GM18502 (cell line): Measurements from ENCODE around the gene GRID1.
A peak's percentile ranks its signal among the peaks of the same experiment; 100 is the strongest.
"Not testable (repeated sequence)": the region's sequence is repeated elsewhere in the genome, so short reads cannot be mapped to it uniquely, and the experiment has no call there.

Experiments
- ATAC-seq: cut with Tn5 transposase; IDR thresholded peaks from one replicate; pipeline ENCODE4 v1.9.1; 2021; ENCODE audit warnings: mild to moderate bottlenecking; ENCODE audit not compliant: unreplicated experiment, poor library complexity

The GRID1 gene

GRCh38 chr10:86392723-86393094 lies 26.1 kb upstream of the GRID1 start:
- peak; percentile 34 for ATAC-seq

GRCh38 chr10:86391986-86392722 lies 25.6 kb upstream of the GRID1 start:
- ATAC-seq: no peak

GRCh38 chr10:86391236-86391840 lies 24.7 kb upstream of the GRID1 start:
- no peak for ATAC-seq

GRCh38 chr10:86390337-86391120 lies 23.9 kb upstream of the GRID1 start:
- no peak for ATAC-seq

- ATAC-seq: peak; percentile 86
Measured at GRCh38 chr10:86389441-86390193, 23.0 kb upstream of the GRID1 start.

- ATAC-seq: not testable (repeated sequence)
Measured at GRCh38 chr10:86389109-86389440, 22.5 kb upstream of the GRID1 start.

GRCh38 chr10:86388119-86388704 lies 21.6 kb upstream of the GRID1 start:
- no peak for ATAC-seq

GRCh38 chr10:86387178-86387794 lies 20.7 kb upstream of the GRID1 start:
- ATAC-seq: no peak

GRCh38 chr10:86385806-86386205 lies 19.2 kb upstream of the GRID1 start:
- ATAC-seq: no peak

GRCh38 chr10:86377797-86378146 lies 11.2 kb upstream of the GRID1 start:
- ATAC-seq: no peak

- peak; percentile 96 for ATAC-seq
Measured at GRCh38 chr10:86376852-86377796, 10.5 kb upstream of the GRID1 start.

GRCh38 chr10:86376403-86376802 lies 9.8 kb upstream of the GRID1 start:
- no peak for ATAC-seq

- no peak for ATAC-seq
Measured at GRCh38 chr10:86375204-86375603, 8.6 kb upstream of the GRID1 start.

GRCh38 chr10:86374664-86375063 lies 8.1 kb upstream of the GRID1 start:
- ATAC-seq: no peak

GRCh38 chr10:86373828-86374227 lies 7.2 kb upstream of the GRID1 start:
- ATAC-seq: no peak

- no peak for ATAC-seq
Measured at GRCh38 chr10:86373251-86373650, 6.7 kb upstream of the GRID1 start.

- ATAC-seq: no peak
Measured at GRCh38 chr10:86372784-86373239, 6.2 kb upstream of the GRID1 start.

- no peak for ATAC-seq
Measured at GRCh38 chr10:86372119-86372783, 5.7 kb upstream of the GRID1 start.
